Raji (cell line): Measurements from ENCODE around the gene NAALAD2.

Experiments used
- POLR2A ChIP-seq: IDR thresholded peaks from 2 replicates; pipeline ENCODE4 v1.6.1; 2011; ENCODE audit warnings: low read depth, low read length, control low read depth; ENCODE audit not compliant: insufficient read depth

The NAALAD2 gene

DNA sequence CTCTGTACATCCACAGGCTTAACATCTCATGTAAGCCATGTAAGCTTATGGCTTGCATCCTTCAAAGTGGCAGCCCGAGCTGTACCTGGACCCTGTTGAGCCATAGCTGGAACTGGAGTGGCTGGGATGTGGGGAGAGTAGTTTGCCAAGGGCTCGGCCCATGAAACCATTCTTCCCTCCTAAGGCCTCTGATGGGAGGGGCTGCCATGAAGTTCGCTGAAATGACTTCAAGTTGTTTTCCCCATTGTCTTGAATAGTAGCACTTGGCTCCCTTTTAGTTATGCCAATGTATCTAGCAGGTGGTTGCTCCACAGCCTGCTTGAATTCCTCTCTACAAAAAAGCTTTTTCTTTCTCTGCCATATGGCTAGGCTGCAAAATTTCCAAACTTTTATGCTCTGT, 93.6 kb downstream of the NAALAD2 start:
- TF ChIP-seq POLR2A, result no peak

DNA sequence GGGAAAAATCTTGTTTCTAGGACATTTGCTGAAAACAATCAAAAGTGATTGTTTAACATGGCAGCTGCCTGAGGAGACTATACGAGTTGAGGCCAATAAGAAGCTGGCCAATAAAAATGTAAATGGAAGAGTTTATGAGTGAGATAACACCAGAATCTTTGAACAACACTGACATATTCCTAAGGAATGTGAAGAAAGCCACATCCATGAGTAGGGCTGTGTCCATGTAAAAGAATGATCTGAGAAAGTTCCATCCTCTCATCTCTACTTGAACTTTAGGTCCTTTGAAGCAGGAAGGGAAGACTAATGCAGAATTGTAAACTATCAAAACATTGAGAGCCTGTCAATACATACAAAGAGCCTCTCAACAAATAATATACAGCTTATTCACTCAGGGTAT, 95.3 kb downstream of the NAALAD2 start:
- TF ChIP-seq POLR2A, result no peak

DNA sequence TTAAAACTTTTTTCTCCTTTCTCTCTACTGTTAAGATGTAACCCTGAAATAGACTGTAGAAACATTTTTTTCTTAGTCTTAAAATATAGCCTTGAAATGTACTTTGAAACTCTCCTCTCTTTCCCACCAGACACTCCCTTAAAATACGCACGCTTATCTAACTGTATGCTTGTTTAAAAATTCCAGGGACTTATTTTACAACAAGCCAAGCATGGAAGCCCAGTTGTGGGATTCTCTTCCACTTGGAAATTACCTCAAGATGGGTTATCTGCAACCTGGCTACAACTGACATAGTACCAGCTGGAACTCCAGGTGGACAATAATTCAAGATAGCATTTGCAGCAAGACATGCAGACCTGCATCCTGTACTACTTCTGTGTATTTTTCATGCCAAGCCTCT, 100.5 kb downstream of the NAALAD2 start:
- TF ChIP-seq POLR2A, result no peak

GRCh38 chr11:90235526-90235925, 101.1 kb downstream of the NAALAD2 start:
- TF ChIP-seq POLR2A, result no peak

DNA sequence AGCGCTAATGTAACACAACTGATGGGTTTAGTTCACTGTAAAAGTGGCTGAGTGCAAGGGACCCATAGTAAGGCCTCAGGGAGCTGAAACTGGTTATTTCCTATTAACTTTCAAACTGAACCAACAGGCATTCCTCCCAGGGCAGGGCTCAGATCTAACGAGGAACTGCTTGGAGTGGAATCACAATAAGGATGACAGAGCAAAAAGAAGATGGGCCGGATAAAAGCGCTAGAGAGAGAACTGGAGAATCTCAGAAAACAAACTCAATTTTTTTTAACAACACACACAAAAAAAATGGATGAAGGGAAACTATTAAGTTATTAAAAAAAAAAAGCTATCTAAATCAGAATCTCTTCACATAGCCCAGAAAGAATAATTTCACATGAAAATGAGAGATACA, 102.5 kb downstream of the NAALAD2 start:
- no peak for TF ChIP-seq POLR2A

DNA sequence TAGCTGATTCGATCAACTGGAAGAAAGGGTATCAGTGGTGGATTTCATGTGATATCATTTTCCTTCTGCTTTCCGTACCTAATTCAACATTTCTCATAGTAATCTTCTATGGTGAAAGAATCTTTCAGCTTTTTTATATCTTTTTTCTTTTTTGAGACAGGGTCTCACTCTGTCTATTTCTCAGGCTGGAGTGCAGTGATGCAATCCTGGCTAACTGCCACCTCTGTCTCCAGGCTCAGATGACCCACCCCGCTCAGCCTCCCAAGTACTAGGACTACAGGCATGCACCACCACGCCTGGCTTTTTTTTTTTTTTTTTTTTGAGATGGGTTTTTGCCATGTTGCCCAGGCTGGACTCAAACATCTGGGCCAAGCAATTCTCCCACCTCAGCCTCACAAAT, 107.0 kb downstream of the NAALAD2 start:
- no peak for TF ChIP-seq POLR2A
